Measurements from ENCODE around the gene IL1RAP. TPM values are rescaled to one million over a fixed set of nuclear protein-coding genes. Genes with fewer than 3 reads are reported as not detected.
A peak's percentile ranks its signal among the peaks of the same experiment; 100 is the strongest.

Gene IL1RAP
- total RNA-seq, 1 experiment from 2014 or later = 186 TPM

GRCh38 chr3:190552969-190553759, 39.3 kb downstream of the IL1RAP start:
- peaks cover 56% of the 10 kb centered on the region for H3K36me3 Mint-ChIP-seq (ENCODE audit: insufficient read depth, unreplicated experiment)
- TF ChIP-seq CTCF (IDR thresholded peaks at IDR 0.05; ENCODE audit: unreplicated experiment) = no peak
- no peak for DNase-seq
- H3K4me1 Mint-ChIP-seq (ENCODE audit: low read depth, unreplicated experiment) = peaks cover 62% of the 10 kb centered on the region
- intact Hi-C loops (cut with micrococcal nuclease; ENCODE audit: unreplicated experiment) = no loop called here
- H3K27ac Mint-ChIP-seq (ENCODE audit: unreplicated experiment) = peak overlapping the region; percentile 44
- H3K9me3 Mint-ChIP-seq (ENCODE audit: low read depth, unreplicated experiment) = peaks cover 3% of the 10 kb centered on the region
- no peak overlapping the region for H3K4me3 Mint-ChIP-seq (ENCODE audit: low read depth, unreplicated experiment)
- CTCF ChIA-PET = no interaction called here
- H3K27me3 Mint-ChIP-seq (ENCODE audit: unreplicated experiment) = no peaks in the 10 kb centered on the region
- no TSS peak for BruUV-seq (replicated peaks)

- intact Hi-C loops (cut with micrococcal nuclease; ENCODE audit: unreplicated experiment) = no loop called here
- no peak for TF ChIP-seq CTCF (IDR thresholded peaks at IDR 0.05; ENCODE audit: unreplicated experiment)
- Mint-ChIP-seq H3K4me1 (ENCODE audit: low read depth, unreplicated experiment) (peaks cover 55% of the 10 kb centered on the region), H3K36me3 (ENCODE audit: insufficient read depth, unreplicated experiment) (peaks cover 50% of the 10 kb centered on the region), H3K27me3 (ENCODE audit: unreplicated experiment) (no peaks in the 10 kb centered on the region), H3K9me3 (ENCODE audit: low read depth, unreplicated experiment) (peaks cover 3% of the 10 kb centered on the region), H3K4me3 (ENCODE audit: low read depth, unreplicated experiment) (no peak overlapping the region), H3K27ac (ENCODE audit: unreplicated experiment) (peak overlapping the region; percentile 7)
- CTCF ChIA-PET = no interaction called here
- no TSS peak for BruUV-seq (replicated peaks)
- no peak for DNase-seq
These were observed 40.3 kb downstream of the IL1RAP start for GRCh38 chr3:190554197-190554596.

GRCh38 chr3:190556351-190556750, 42.5 kb downstream of the IL1RAP start:
- CTCF ChIA-PET = interaction anchor here (1.9 kb wide), 1 partner anchor 21 kb away, joined by 5 read pairs; no protein-coding TSS in a partner anchor
- no TSS peak for BruUV-seq (replicated peaks)
- peak overlapping the region; percentile 99 for H3K27ac Mint-ChIP-seq (ENCODE audit: unreplicated experiment)
- peaks cover 65% of the 10 kb centered on the region for H3K36me3 Mint-ChIP-seq (ENCODE audit: insufficient read depth, unreplicated experiment)
- peaks cover 63% of the 10 kb centered on the region for H3K4me1 Mint-ChIP-seq (ENCODE audit: low read depth, unreplicated experiment)
- peaks cover 3% of the 10 kb centered on the region for H3K9me3 Mint-ChIP-seq (ENCODE audit: low read depth, unreplicated experiment)
- no peak for DNase-seq
- intact Hi-C loops (cut with micrococcal nuclease; ENCODE audit: unreplicated experiment) = no loop called here
- H3K27me3 Mint-ChIP-seq (ENCODE audit: unreplicated experiment) = no peaks in the 10 kb centered on the region
- no peak for TF ChIP-seq CTCF (IDR thresholded peaks at IDR 0.05; ENCODE audit: unreplicated experiment)
- H3K4me3 Mint-ChIP-seq (ENCODE audit: low read depth, unreplicated experiment) = no peak overlapping the region

- CTCF ChIA-PET = interaction anchor here (0.6 to 1.9 kb wide), 3 partner anchors 22 to 95 kb away, joined by 4 to 5 read pairs (median 4); no protein-coding TSS in a partner anchor
- peak overlapping the region; percentile 99 for H3K27ac Mint-ChIP-seq (ENCODE audit: unreplicated experiment)
These were observed 43.4 kb downstream of the IL1RAP start for GRCh38 chr3:190557296-190557695.

More at GRCh38 chr3:190557296-190557695, 43.4 kb downstream of the IL1RAP start:
- peaks cover 72% of the 10 kb centered on the region for H3K4me1 Mint-ChIP-seq (ENCODE audit: low read depth, unreplicated experiment)
- H3K9me3 Mint-ChIP-seq (ENCODE audit: low read depth, unreplicated experiment) = peaks cover 2% of the 10 kb centered on the region
- intact Hi-C loops (cut with micrococcal nuclease; ENCODE audit: unreplicated experiment) = no loop called here
- no TSS peak for BruUV-seq (replicated peaks)
- DNase-seq = no peak
- no peaks in the 10 kb centered on the region for H3K27me3 Mint-ChIP-seq (ENCODE audit: unreplicated experiment)
- H3K4me3 Mint-ChIP-seq (ENCODE audit: low read depth, unreplicated experiment) = no peak overlapping the region
- TF ChIP-seq CTCF (IDR thresholded peaks at IDR 0.05; ENCODE audit: unreplicated experiment) = no peak
- peaks cover 67% of the 10 kb centered on the region for H3K36me3 Mint-ChIP-seq (ENCODE audit: insufficient read depth, unreplicated experiment)
